GM23248 (cell line): Measurements from ENCODE around the gene ANTXR2.

Source experiments
- EZH2 ChIP-seq: fragments of 200-600 bp; sonication (generic); IDR thresholded peaks from 2 replicates; pipeline ENCODE4 v1.6.1; 2018; ENCODE audit warnings: antibody characterized with exemption, mild to moderate bottlenecking; ENCODE audit not compliant: insufficient read depth, poor library complexity, severe bottlenecking
- EZH2phosphoT487 ChIP-seq: fragments of 200-600 bp; sonication (generic); IDR thresholded peaks from 2 replicates; pipeline ENCODE4 v1.6.1; 2018; ENCODE audit warnings: antibody characterized with exemption, moderate library complexity, mild to moderate bottlenecking, low read depth; ENCODE audit not compliant: insufficient read depth

DNA sequence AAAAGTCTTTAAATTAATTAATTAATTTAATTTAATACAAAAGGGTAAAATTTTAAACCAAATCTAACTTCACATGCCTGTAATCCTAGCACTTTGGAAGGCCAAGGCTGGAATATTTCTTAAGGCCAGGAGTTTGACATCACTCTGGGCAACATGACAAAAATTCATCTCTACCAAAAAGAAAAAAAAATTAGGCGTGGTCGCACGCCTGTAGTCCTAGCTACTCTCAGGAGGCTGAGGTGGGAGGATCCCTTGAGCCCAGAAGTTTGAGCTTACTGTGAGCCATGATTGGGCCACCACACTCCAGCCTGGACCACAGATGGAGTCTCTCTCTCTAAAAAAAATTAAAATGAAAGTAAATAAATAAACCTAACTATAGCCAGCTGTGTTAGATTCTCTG is 39.2 kb upstream of the ANTXR2 start:
- TF ChIP-seq EZH2phosphoT487 (no peak), EZH2 (no peak)
